ENCODE results near the gene STX8.

Gene STX8

DNA sequence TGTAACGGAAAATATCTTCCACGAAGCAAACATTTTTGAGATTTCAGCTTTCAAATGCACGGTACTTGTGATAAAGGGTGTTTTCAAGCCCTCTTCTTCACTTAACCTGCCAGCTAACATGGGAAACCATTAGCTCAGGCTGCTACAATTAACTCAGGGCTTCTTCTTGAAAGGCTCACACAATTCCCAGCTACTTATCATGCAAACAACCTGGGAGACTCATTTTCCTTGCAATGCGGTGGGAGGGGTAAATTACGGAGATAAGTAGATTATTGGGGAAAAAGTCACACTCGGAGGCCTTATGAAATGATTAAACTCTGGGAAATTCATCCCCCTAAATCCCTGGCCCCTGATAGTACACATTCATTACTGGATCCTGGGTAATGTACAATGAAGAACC lies 266.4 kb downstream of the STX8 start:
- no peak for TF ChIP-seq GATA3 (IDR thresholded peaks at IDR 0.05; ENCODE audit: low read depth, low read length)
- no peak for TF ChIP-seq GATA2 (IDR thresholded peaks at IDR 0.05; ENCODE audit: low read depth, low read length)

GRCh38 chr17:9308069-9308468 lies 267.6 kb downstream of the STX8 start:
- no peak for TF ChIP-seq GATA2 (IDR thresholded peaks at IDR 0.05; ENCODE audit: low read depth, low read length)
- TF ChIP-seq GATA3 (IDR thresholded peaks at IDR 0.05; ENCODE audit: low read depth, low read length): no peak

GRCh38 chr17:9307313-9307998 lies 268.2 kb downstream of the STX8 start:
- TF ChIP-seq GATA2 (IDR thresholded peaks at IDR 0.05; ENCODE audit: low read depth, low read length) (no peak), GATA3 (IDR thresholded peaks at IDR 0.05; ENCODE audit: low read depth, low read length) (no peak)

DNA sequence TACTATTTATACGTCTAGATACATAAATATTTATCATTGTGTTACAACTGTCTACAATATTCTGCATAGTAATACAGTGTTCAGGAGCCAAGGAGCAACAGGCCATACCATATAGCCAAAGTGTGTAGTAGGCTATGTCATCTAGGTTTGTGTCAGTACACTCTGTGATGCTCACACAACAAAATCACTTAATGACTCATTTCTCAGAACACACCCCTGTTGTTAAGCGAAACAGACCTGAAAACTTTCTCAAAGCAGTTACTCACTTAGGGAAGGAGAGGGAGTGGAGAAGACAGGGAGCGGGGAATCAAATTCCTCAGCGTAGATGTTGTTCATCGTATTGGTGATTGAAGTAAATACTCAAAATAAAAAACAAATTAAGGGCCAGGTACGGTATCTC lies 269.5 kb downstream of the STX8 start:
- no peak for TF ChIP-seq GATA2 (IDR thresholded peaks at IDR 0.05; ENCODE audit: low read depth, low read length)
- no peak for TF ChIP-seq GATA3 (IDR thresholded peaks at IDR 0.05; ENCODE audit: low read depth, low read length)

GRCh38 chr17:9299695-9300094 lies 275.9 kb downstream of the STX8 start:
- TF ChIP-seq GATA3 (IDR thresholded peaks at IDR 0.05; ENCODE audit: low read depth, low read length) (no peak), GATA2 (IDR thresholded peaks at IDR 0.05; ENCODE audit: low read depth, low read length) (no peak)

DNA sequence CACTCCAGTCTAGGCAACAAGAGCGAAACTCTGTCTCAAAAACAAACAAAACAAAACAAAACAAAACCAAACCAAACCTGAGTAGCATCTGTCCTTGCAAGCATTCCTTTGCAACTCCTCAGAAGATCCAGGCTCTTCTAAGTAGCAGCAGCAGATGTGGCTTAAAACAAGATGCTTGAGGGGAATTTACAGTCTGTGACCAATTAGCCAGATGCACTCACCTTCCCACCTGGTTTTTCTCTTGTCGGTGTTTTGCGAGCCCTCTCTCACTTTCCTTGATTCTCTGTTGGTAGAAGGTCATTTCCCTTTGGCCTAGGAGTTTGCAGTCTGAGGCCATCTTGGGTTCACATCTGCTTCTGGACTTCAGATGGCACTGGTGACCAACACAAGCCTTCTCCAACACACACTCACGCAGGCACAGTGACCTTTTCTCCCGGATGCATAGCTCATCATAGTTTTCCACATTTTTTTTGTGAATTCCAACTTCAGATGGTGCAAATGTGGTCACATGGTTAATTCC lies 276.8 kb downstream of the STX8 start:
- TF ChIP-seq GATA3 (IDR thresholded peaks at IDR 0.05; ENCODE audit: low read depth, low read length) (no peak), GATA2 (IDR thresholded peaks at IDR 0.05; ENCODE audit: low read depth, low read length) (no peak)

GRCh38 chr17:9298135-9298534 lies 277.5 kb downstream of the STX8 start:
- TF ChIP-seq GATA2 (IDR thresholded peaks at IDR 0.05; ENCODE audit: low read depth, low read length): no peak
- no peak for TF ChIP-seq GATA3 (IDR thresholded peaks at IDR 0.05; ENCODE audit: low read depth, low read length)

DNA sequence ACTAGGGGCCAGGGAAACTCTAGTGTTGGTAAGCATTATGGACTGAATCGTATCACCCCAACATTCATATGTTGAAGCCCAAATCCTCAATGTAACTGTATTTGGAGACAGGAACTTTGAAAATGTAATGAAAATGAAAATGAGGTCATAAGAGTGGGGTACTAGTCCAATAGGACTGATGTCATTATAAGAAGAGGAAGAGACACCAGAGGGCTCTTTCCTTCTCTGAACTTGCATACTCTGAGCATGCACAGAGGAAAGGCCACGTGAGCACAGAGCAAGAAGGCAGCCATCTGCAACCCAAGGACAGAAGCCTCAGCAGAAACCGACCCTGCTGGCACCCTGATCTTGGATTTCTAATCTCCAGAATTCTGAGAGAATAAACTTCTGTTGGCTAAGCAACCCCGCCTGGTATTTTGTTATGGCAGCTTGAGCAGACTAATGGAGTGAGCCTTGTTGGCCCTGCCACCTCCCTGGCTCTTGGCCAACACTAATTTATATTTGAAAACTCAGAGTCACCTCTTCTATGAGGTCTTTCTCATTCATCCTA lies 280.9 kb downstream of the STX8 start:
- TF ChIP-seq GATA2 (IDR thresholded peaks at IDR 0.05; ENCODE audit: low read depth, low read length) (no peak), GATA3 (IDR thresholded peaks at IDR 0.05; ENCODE audit: low read depth, low read length) (no peak)

DNA sequence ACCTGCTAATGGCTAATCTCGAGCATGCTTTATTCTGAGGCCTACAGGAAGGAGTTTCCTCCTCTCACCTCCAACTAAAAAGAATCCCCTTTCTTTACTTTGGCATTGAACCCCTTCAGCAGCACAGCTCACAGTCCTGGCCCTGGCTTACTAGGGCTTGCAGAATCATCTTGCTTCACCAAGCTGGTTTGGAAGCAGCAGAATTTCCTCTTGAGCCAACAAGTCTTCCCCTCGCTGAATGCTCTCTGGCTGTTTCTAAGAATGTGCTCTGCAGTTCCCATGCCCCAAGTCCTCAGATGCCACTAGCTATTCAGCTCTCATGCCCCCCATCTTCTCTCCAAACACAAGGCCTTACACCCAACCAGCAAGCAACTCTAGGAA lies 283.1 kb downstream of the STX8 start:
- TF ChIP-seq GATA3 (IDR thresholded peaks at IDR 0.05; ENCODE audit: low read depth, low read length): no peak
- no peak for TF ChIP-seq GATA2 (IDR thresholded peaks at IDR 0.05; ENCODE audit: low read depth, low read length)

DNA sequence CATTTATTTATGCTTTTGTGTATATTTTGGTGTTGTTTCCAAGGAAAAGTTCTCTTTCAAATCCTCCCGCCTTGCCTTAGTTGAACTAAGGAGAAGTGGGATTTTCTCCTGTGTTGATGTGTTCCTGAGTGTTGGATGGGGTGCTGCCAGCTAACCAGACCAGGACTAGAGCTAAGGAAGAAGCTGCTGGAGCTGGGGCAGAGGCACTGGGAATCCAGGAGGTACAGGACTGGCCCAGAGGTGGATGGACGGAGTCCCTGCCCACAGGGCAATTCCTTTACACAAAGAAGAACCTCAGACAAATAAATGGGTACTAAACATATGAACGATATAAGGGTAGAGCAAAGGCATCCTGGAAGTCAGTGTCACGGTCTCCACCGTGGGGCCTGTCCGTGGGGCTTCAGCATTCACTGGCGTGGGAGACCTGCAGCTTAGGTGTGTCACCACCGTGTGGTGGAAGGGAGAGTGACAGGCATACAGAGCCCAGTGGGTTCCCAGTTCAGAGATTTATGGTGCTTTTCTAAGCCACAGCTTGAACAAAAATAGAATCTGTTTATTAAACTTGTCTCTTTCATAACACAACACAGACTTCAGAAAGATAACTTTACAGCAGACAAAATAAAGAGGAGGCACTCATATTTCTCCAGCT lies 283.6 kb downstream of the STX8 start:
- TF ChIP-seq GATA2 (IDR thresholded peaks at IDR 0.05; ENCODE audit: low read depth, low read length): no peak
- no peak for TF ChIP-seq GATA3 (IDR thresholded peaks at IDR 0.05; ENCODE audit: low read depth, low read length)

DNA sequence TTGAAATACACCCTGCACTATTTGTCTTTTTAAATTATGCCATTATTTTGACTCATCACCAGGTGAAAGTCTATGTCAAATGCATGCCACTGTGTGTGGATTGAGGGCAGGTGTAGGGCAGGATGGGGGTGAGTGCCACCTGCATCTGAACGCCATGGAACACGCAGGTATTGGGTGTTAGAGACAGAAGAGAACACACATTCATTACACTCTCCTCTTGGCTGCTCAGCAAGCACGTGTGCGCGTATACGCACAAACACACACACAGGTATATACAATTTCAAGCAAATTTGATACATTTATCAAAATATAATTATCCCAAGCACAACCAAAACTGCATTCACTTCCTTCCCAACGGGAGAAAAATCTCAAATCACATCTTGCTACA lies 285.4 kb downstream of the STX8 start:
- TF ChIP-seq GATA2 (IDR thresholded peaks at IDR 0.05; ENCODE audit: low read depth, low read length): no peak
- no peak for TF ChIP-seq GATA3 (IDR thresholded peaks at IDR 0.05; ENCODE audit: low read depth, low read length)

DNA sequence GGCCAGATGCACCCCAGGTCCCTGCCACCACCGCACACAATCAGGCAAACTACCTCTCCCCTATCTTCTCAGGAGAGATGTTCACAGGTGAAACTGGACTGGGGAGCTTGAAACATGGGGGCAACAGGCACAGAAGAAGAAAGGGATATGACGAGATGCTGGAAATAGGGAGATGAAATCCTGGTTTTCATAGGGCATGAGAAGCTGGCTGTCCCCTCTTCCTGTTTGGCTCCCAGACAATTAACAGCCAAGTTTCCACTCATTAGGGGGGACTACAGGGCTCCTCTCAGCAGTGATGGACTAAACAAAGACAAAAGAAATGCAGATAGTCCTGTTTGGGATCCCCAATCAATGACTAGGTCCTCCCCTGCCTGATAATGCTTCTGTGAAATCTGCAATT lies 288.3 kb downstream of the STX8 start:
- no peak for TF ChIP-seq GATA3 (IDR thresholded peaks at IDR 0.05; ENCODE audit: low read depth, low read length)
- no peak for TF ChIP-seq GATA2 (IDR thresholded peaks at IDR 0.05; ENCODE audit: low read depth, low read length)

DNA sequence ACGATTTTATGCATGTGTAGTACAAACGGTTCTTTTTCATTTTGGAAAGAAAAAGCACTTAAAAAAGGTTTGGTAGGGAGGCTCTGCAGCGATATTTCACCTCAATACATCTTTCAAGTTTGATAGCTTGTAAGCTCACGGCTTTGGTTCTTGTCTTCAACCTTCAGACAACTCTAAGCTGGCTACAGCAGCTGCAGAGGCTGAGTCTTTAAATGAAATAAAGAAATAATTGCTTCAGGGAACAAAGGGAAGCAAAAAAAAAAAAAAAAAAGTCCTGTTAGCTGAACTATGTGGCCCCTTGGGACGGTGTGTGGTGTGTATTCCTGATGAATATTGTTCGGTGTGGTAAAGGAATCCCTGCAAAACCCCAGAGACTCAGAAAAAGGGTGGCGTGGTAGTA lies 289.2 kb downstream of the STX8 start:
- TF ChIP-seq GATA2 (IDR thresholded peaks at IDR 0.05; ENCODE audit: low read depth, low read length): no peak
- no peak for TF ChIP-seq GATA3 (IDR thresholded peaks at IDR 0.05; ENCODE audit: low read depth, low read length)

DNA sequence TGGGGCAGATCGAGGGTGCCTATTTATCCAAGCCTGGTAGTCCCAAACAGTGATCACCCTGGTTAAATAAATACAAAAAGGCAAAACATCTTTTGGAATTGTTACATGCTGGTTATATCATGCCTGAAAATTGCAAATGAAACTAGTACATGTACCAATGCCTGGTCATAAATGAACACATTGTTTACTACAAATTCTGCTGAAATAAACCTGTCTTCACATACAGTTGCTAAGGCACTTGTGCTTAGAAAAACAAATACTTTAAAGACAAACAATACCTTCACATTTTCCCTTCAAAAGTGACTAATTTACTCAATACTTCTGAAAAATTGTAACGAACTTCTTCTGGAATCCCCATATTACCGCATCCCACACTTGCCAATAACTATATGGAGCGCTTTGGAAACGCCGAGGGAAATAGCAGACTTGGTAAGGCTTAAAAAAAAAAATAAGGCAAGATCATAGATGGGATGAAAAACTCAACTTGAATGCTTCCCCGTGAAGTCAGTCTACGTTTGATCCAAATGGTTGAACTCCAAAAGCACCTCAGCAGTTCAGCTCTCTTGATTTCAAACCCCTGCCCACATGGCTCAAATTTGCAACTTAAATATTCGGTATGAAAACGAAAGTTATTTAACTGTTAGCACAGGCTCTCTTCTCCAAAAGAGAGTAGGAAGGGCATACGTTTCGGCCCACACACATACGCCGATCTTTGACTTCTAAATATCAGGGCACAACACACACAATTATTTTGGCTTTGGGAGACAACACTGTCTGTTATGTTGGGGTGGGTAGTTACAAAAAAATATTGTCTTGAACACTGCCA lies 289.8 kb downstream of the STX8 start:
- no peak for TF ChIP-seq GATA3 (IDR thresholded peaks at IDR 0.05; ENCODE audit: low read depth, low read length)
- TF ChIP-seq GATA2 (IDR thresholded peaks at IDR 0.05; ENCODE audit: low read depth, low read length): no peak

Data from SH-SY5Y (cell line).